NCI-H345 (cell line): ENCODE results near the gene SSBP2.
"Not testable (repeated sequence)": the region's sequence is repeated elsewhere in the genome, so short reads cannot be mapped to it uniquely, and the experiment has no call there.

Experiments
- DNase-seq: peaks from one replicate; lab custom pipeline; 2025; lab: John Stamatoyannopoulos, UW

Gene SSBP2

GRCh38 chr5:81525690-81526089 is 225.2 kb downstream of the SSBP2 start:
- DNase-seq, result no peak

DNA sequence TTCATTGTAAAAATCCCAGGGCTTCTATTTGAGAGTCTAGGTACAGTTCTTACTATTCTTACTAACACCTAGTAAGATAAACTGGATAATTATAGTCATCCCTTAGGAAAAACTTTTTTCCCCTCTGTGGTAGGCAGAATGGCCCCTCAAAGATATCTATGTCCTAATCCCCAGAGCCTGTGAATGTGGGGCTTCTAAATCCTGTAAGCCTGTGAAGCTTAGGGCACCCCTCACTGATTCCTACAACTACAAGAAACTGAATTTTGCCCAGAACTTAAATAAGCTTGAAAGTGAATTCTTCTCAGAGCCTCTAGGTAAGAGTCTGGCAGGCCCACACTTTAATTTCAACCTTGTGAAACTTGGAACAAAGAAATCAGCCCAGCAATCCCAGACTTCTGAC is 226.9 kb downstream of the SSBP2 start:
- no peak for DNase-seq

- DNase-seq, result no peak
Measured at GRCh38 chr5:81522571-81522970, 228.3 kb downstream of the SSBP2 start.

GRCh38 chr5:81520769-81521168 is 230.1 kb downstream of the SSBP2 start:
- no peak for DNase-seq

DNA sequence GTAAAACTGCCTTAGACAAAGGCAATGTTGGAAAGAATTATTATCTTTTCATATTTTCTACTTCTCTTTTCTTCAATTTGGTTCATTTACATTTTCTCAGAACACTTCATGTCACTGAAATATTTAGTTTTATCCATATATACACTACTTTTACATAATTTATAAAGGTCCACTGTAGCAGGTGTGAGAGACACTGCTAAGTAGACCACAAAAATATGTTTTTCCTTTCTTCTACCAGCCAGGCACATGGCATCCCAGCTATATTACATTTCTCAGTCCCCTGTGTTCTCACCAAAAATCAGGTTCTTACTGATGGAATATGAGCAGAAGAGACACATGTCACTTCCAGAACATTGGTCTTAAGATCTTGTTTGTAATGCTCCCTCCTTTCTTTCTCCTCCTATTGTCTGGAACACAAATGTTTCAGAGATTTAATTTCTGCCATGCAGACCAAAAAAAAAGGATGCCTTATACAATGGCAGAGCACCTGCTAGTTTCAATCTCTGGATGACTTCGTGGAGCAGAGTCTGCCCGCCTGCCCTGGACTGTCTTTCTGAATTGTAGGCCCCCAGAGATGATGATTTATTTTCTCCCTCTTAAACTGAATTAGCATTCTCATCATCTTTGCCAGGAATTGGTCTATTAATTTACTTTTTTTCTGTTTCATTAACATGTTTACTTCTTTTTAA is 231.5 kb downstream of the SSBP2 start:
- no peak for DNase-seq

DNA sequence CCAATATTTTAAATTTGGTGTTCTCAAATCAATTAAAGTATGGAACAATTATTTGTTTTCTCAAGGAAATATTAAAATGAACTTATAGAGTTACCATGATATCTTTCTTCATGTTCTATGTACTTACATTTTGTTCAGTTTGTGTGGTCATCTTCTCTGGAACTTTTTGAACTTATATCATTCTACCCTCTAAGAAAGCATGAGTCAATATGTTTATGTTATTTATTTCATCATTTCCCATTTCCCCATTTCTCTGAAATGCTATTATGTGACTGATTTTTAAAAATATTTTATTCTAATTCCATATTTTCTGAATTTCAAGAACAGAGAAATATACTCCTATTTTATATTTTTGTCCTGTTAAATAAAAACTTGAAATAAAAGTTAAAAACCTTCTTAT is 233.4 kb downstream of the SSBP2 start:
- DNase-seq, result no peak

GRCh38 chr5:81516091-81516490 is 234.8 kb downstream of the SSBP2 start:
- no peak for DNase-seq

- no peak for DNase-seq
Measured at GRCh38 chr5:81513982-81514381, 236.9 kb downstream of the SSBP2 start.

DNA sequence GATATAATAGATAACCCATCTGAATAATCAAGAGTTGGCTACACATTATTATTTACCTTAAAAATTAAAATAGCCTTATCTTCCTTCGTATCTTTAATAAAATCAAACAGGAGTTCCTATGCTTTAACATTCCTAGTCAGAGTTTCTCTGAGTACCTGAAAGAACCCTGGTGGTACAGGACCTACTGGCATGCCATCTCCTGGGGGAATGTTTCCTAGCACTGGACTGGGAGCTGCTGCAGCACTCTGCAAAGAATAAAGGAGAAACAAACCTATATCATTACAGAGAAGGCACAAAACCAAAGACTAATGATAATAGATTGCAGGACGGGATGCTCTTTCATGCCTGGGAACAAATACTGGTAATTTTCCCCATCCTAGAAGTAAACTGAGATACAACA is 237.4 kb downstream of the SSBP2 start:
- DNase-seq, result no peak

DNA sequence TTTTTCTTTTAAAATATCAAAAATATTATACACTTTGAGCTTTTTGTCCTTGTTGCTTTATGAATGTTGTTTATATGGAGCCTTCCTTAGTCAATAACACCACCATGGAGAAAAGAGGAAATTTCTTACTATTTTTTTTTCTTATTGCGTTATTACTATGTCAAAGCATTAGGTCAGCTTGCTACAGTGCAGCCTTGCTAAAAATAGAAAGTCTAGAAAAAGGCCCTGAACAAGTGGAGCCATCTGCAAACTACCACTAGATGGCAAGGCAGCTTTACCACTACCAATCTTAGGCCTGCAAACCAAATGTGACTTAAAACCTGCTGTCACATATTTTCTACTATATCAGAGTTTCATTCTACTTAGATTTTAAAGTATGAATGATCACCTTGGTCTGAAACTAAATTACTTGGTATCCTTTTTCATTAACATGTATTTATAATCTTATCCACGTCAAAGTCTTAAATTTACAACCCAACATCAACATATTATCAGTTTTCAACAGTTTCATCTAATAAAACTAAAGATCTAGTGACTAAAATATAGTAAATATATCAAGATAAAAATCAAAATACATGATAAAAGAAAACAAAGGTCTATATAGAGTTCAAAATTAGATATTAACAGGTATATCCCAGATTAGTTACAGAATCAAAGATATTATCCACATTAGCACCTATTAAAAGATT is 243.9 kb downstream of the SSBP2 start:
- peak; percentile 39 for DNase-seq

- no peak for DNase-seq
Measured at GRCh38 chr5:81506378-81506777, 244.5 kb downstream of the SSBP2 start.

- DNase-seq, result no peak
Measured at GRCh38 chr5:81505672-81506071, 245.2 kb downstream of the SSBP2 start.

- not testable (repeated sequence) for DNase-seq
Measured at GRCh38 chr5:81503602-81504001, 247.3 kb downstream of the SSBP2 start.

GRCh38 chr5:81495286-81495685 is 255.6 kb downstream of the SSBP2 start:
- DNase-seq, result no peak

DNA sequence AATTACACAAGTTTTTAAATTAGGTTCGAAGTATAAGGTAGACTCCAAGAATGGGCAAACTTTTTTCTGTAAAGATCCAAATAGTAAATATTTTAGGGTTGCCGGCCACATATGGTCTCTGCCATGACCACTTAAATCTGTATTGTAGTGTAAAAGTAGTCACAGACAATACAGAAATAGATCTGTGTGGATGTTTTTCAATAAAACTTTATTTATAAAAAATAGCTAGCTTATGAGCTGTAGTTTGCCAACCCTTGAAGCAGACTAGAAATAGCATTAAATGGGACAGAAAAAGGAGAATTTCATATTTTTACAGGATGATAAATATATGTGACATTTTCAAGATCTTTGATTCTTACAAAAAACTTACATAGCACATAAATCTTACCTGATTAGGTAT is 262.0 kb downstream of the SSBP2 start:
- DNase-seq, result no peak

GRCh38 chr5:81486711-81487110 is 264.2 kb downstream of the SSBP2 start:
- DNase-seq, result no peak

GRCh38 chr5:81482595-81482994 is 268.3 kb downstream of the SSBP2 start:
- no peak for DNase-seq

GRCh38 chr5:81473395-81473794 is 277.5 kb downstream of the SSBP2 start:
- not testable (repeated sequence) for DNase-seq

GRCh38 chr5:81469676-81470075 is 281.2 kb downstream of the SSBP2 start:
- DNase-seq, result no peak

- no peak for DNase-seq
Measured at GRCh38 chr5:81450940-81451339, 300.0 kb downstream of the SSBP2 start.

DNA sequence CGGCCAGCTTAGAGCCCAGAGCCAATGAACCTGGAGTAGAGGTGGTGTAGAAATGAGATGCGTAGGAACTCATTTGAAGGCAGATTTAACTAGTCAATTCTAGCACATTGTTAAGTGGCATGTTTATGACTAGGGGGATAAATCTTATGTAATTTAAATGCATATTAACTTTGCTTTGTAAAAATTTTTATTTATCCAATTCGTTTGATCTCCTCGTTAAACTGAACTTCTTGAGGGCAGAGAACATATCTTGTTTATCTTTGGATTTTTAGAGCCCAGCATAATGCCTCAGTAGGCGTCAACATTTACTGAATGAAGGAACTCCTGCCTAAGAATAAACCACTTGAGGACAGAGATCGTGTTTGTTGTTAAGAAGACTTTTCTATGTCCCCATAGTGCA is 315.9 kb downstream of the SSBP2 start:
- no peak for DNase-seq

DNA sequence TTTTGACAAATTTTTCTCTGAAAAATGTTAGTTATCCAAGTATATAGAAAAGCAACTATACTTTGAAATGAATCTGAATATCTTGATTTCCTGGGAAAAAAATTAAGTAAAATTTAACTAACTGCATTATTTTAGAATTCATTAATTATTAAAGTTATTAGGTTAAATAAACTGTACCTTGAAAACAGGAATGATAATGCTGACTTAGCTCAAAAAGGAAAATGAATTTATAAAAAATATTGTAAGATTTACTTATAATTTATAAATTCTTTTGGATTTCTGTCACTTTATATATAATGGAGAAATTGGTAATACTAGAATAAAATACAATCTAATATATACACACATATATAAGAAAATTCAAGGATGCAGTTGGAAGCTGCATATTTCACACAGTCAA is 320.9 kb downstream of the SSBP2 start:
- no peak for DNase-seq

DNA sequence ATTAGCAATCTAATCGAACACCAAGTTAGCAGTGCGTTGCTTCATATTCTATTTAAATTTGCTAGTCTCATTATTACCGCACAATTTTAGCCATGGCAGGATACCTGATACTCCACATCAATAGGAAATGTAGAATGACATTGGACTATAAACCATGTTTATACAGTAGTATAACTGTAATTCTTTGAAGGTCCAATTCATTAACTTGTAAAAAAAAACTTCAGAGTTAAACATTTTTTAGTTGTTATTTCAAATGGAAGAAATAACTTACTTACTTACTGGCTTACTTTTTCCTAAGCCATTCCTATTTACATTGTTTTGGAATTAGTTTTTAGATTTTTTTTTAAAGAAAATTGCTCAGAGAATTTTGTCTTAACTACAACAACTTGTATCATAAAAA is 321.5 kb downstream of the SSBP2 start:
- no peak for DNase-seq

GRCh38 chr5:81428861-81429260 is 322.0 kb downstream of the SSBP2 start:
- DNase-seq, result no peak
